Measurements from ENCODE around the gene CERKL.

CERKL gene

DNA sequence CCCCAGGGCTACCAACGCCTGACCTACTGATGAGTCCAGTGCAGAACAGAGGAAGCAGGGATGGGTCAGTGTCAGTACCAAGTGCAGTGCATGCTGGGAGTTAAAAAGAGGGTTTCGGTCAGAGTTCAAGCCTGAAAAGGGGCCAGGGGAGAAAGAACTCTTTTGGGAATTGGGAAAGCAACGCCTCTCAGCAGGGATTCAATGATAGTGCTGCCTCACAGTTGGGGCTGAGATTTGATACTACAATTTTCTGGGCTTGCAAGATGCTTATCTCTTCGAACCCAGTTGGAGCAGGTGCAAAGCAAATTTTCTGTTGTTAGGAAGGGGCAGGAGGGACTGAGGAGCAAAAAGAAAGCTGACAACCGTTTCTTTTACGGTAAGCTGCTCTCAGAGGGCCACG lies 82.6 kb downstream of the CERKL start:
- no peak for DNase-seq

- no peak for DNase-seq
These were observed 83.7 kb downstream of the CERKL start for GRCh38 chr2:181573140-181573736.

DNA sequence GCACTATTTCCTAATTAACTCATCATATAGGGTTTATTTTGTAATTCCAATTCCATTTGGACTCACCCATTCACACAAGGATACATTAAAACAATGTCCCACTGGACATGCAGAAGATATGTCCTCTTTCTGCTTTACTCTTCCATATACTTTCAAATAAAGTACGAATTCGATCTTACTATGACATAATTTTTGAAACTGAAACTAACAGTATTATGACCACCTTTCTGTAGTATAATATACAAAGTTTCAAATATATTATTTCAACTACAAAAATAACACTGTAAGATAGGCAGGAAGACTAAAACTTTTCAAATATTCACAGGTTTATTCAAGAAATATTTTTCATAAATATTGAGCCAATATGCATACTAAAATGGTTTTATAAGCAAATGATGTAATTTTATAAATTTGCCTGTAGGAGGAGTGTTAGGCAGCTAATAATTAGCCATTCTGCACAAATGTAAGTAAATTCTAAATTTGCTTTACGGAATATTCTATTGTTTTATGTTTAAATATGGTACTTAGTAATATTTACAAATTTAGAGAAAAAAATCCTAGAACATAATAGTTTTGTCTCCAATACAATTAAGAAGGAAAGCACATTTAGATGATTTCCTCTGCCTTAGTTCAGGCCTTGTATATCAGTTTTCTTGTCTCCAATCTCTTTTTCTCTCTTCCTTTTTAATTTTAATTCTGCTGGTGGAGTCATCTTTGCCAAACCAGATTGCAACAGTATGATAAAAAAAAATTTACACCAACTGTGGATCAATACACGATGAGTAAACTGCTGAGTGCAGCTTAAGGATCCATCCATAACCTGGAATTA lies 85.9 kb downstream of the CERKL start:
- no peak for DNase-seq

- DNase-seq, result no peak
These were observed 86.8 kb downstream of the CERKL start for GRCh38 chr2:181570059-181570458.

GRCh38 chr2:181566334-181567032 lies 90.4 kb downstream of the CERKL start:
- no peak for DNase-seq

DNA sequence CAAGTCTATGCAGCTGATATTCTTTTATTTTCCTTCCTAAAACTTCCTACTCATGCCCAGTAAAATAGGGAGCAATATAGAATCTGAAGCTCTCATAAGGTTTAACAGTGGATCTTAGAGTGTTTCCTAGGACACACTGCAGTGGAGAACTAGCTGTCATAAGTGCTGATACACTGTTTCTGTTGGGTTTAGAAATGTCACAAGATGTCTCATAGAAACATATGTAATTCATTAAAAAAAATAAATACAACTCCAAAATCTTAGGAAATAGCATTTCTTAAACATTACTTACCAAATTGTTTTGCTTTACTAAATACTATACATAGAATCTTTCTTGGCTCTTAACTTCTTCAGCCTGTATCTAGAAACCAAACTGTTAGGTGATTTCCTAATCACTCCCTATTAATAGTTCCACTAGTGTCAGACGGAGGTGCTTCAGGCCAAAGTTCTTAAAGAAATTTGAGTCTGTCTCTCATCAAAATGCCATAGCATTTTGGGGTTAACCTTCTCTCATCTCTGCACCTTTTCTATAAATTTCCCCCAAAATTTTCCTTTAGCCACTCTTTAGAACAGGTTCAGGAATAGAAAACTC lies 93.7 kb downstream of the CERKL start:
- DNase-seq, result no peak

DNA sequence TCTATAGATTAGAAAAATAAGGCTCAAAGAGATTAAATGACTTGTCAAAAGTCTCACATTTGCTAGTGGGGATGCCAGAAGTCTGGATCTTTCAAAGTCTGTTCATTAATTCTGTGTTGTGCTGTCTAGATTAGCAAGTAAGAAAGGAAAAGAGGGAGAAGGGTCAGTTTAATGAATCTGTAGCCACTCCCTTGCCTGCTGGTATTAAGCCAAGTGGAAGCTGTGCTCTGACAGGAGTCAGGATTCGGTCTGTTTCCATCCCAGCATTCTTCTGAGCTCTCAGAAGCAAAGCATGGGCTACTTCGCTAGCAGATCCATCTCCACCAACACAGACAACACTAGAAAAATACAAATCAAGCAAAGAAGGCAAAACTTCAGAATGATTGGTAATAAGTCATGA lies 98.5 kb downstream of the CERKL start:
- DNase-seq, result no peak

- no peak for DNase-seq
These were observed 102.7 kb downstream of the CERKL start for GRCh38 chr2:181554061-181554830.

GRCh38 chr2:181553244-181553643 lies 103.7 kb downstream of the CERKL start:
- DNase-seq, result no peak

DNA sequence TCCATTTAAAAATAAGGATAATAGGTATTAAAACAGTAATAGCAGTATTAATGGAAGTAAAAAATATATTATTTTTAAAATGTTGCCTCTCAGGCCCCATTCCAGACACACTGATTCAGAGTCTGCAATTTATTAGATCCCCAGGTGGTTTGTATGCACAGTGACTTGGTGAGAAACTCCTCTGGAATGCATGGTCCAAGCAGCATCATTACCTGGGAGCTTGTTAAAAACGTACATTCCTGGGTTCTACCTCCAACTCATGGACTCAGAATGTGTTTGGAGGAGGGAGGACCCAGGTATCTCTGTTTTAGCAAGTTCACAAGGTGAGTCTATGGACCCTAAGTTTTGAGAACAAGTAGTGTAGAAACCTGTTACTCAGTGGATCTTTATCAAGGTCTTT lies 104.1 kb downstream of the CERKL start:
- DNase-seq, result no peak

DNA sequence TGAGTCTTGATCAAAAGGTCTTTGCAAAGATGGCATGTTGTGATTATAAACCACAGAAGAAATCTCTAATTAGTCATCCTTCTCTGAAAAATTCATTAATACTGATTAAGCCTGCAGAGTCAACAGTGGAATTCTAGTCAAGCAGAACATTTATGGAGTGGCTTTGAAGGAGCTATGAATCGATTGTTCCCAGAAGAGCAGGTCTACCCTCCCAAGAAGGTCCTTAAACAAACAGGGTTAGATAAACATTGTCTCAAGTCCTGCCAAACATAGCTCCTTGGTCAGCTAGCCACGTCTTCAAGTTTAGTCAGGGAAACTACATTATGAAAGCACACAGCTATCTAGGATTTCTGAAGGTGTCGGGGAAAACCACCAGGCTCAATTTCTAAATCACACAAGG lies 110.8 kb downstream of the CERKL start:
- no peak for DNase-seq

- no peak for DNase-seq
These were observed 114.7 kb downstream of the CERKL start for GRCh38 chr2:181542170-181542569.

DNA sequence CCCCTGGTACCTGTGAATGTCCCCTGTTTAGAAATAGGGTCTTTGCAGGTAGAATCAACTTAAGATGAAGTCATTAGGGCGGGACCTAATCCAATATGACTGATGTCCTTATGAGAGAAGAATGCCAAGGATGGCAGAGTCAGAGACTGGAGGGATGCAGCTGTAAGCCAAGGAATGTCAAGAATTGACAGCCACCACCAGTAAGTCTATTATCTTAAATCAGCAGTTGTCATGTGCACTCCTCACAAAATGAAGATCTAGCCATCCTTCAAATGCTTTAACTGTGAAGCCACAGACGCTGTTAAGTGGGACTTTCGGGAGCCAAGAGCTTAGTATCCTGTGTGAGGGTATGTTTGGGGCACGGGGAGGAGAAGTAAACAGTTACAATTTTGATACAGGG lies 116.5 kb downstream of the CERKL start:
- no peak for DNase-seq

GRCh38 chr2:181536730-181537129 lies 120.2 kb downstream of the CERKL start:
- no peak for DNase-seq

- no peak for DNase-seq
These were observed 128.5 kb downstream of the CERKL start for GRCh38 chr2:181528441-181528840.

DNA sequence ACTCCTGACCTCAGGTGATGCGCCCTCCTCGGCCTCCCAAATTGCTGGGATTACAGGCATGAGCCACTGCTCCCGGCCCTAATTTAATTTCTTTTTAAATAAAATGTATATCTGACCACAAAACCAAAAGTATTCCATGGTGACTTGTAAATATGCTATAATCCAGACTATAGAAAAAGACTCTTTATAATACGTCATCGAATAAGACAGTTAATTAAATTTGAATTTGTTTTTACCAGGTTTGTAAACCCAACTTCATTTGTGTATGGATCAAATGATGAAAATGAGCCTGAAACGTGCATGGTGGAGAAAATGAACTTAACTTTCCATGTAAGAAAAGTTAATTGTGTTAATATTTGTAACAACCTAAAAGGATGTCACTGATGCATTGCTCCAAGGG lies 129.8 kb downstream of the CERKL start:
- DNase-seq, result no peak

GRCh38 chr2:181526014-181526413 lies 130.9 kb downstream of the CERKL start:
- no peak for DNase-seq

GRCh38 chr2:181523756-181524155 lies 133.1 kb downstream of the CERKL start:
- no peak for DNase-seq

DNA sequence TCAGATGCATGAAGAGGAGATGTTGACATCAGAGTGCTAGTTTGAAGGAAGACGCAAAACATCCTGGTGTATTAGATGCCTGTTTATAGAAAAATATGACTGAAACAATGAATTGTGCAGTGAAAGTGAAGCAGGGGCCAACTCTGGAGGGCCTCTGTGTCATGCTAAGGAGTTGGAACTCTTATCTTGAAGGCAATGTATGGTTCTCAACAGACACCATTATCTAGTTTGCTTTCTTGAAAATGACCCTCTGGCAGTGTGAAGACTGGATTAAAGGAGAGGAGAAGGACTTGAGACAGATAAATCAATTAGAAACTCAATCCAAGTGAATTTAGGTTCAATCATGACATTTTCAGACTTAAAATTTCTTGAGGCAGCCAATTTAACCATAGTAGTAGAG lies 136.7 kb downstream of the CERKL start:
- no peak for DNase-seq

DNA sequence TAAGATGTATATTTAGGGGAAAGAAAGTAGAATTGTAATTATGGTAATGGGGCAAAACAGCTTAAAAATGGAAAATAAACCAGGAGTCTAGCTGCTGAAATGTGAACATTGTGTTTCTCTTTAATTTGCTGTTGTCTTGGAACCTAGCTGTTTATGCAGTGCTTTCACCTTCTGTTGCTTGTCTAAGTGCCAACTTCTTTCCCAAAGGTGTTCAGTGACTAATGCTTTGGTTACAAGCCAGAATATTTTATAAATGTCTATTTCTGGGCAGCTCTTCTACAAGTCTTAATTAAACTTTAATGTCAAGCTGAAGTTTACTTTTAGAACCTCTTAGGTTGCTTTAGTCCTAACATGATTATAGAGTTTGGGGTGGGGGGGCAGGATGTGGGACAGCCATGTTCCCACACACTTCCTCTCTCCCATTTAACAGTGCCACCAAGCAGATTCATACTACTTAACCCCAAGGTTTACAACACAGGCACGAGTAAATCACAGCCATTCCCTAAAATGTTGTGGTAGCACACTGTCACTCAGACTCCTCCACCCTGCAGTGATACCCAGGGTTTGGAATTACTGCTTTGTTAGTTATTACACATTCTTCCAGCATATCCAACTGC lies 139.1 kb downstream of the CERKL start:
- DNase-seq, result no peak

DNA sequence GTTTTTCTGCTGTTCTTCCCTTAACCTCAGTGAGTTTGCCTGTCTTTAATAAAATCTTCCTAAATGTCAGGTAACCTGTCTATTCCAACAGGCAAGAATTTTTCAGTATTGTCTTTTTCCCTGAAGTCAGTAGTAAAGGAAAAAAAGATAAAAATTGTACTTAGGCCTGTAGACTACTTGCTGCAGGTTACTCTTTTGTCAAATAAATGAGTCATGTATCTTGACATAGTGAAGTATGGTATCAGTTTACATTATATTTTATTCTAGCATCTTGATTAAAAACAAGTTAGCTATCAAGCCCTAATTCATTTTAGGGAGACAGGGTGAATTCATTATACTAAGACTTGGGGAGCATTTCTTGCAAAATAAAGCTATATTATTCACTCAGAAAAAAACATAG lies 139.9 kb downstream of the CERKL start:
- no peak for DNase-seq

DNA sequence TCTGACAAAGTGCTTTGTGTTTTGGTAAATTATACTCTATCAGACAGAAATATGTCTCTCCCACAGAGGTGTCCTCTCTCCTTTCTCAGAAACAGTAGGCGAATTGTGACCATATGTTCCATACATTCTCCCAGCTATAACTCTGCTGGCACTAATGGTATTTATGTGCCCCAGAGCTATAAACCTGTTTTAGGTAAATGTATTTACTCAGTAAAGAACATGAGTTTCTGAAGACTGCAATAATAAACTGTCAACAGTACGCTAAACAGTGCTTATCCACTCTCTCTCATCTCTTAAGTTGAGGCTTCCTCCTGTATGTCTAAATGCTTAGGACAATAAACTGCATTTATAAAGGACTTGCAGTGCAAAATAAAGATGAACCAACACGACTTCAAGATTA lies 141.2 kb downstream of the CERKL start:
- no peak for DNase-seq

- no peak for DNase-seq
These were observed 156.7 kb downstream of the CERKL start for GRCh38 chr2:181500201-181500600.

All from activated CD4-positive, alpha-beta T cell treated with anti-CD3 and anti-CD28 coated beads for 48 hours (primary cell).